GM04503 (cell line): Measurements from ENCODE around the gene UMPS.
A peak's percentile ranks its signal among the peaks of the same experiment; 100 is the strongest.
"Not testable (repeated sequence)": the region's sequence is repeated elsewhere in the genome, so short reads cannot be mapped to it uniquely, and the experiment has no call there.

Experiments used
- DNase-seq: peaks from one replicate; pipeline ENCODE4 v3.0.0-alpha.2; 2012; ENCODE audit warnings: low read depth

Gene UMPS

DNA sequence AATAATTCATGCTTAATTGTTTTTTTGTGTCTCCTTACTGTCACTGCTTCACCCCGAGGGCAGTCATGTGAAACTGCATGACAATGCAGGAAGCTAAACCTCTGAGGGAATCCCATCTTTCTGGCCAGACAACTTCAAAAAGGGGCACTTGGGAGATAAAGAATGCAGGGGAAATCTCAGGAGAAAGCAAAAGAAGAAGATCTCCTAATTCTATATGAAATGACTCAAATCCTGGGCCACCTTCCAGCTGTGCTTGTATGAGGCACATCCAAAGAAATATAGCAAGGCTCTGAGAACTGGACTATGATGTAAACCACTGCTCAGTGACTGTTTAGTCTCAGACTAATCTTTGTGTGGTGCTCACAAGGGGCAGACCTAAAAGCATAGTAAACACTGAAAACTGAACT, 22.6 kb upstream of the UMPS start:
- DNase-seq = peak; percentile 72

DNA sequence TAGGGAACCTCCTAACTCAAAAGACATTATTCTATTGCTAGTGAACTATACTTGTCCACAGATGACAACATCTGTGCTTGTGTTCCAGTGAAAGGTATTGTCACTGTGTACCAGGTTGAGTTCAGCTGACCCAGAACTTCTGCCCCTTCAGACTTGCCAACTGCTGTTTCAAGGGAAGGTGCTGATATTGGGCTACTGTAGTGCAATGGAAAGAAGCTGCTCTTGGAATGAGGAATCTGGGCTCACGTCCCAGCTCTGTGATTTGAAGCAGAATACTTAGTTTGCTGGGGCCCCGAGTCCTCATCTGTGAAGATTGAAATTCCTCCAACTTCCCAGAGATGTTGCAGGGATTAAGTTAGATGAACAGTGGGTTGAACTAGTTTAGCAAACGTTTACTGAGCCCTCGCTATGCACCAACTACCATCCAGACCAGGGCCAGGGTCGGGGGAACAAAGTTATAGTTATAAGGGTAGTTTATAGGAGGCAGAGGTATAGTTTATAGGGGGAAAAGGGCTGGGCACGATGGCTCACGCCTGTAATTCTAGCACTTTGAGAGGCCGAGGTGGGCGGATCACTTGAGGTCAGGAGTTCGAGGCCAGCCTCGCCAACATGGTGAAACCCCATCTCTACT, 15.9 kb upstream of the UMPS start:
- peak; percentile 13 for DNase-seq

DNA sequence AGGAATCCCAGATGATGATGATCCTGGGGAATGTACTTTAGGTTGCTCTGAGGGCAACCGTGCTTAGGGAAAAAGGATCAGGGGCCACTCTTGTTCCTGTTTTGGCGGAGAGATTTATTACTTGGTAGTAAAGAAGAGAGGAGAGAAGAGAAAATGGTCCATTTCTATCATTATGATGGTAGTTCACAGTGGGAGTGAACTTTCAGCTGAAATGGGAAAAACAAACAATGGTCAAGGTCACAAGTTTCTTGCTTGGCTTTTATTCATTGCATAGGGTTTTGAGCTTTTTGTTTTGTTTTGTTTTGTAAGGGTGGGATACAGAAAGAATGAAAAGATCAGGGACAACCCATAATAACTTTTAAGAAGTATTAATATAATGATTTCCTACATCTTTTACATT, 7.7 kb upstream of the UMPS start:
- no peak for DNase-seq

DNA sequence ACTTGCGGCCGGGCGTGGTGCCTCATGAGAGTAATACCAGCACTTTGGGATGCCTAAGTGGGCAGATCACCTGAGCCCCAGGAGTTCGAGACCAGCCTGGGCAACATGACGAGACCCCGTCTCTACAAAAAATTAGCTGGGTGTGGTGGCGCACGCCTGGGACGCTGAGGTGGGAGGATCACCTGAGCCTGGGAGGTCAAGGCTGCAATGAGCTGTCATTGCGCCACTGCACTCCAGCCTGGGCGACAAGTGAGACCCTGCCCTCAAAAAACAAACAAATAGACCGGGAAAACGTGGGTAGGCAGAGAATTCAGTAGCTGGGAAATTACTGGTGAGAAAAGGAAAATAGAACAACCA, 667 bp downstream of the UMPS start:
- DNase-seq = no peak

DNA sequence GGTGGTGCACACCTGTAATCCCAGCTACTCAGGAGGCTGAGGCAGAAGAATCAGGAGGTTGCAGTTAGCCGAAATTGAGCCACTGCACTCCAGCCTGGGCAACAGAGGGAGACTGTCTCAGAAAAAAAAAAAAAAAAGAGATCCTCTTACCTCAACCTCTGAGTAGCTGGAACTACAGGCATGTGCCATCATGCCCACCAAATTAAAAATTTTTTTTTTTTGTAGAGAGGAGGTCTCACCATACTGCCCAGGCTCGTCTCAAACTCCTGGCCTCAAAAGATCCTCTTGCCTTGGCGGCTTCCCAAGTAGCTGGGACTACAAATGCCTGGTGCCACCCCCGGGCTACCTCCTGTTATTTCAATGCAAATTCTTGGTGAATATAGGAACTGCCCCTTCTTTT, 1.5 kb downstream of the UMPS start:
- no peak for DNase-seq

DNA sequence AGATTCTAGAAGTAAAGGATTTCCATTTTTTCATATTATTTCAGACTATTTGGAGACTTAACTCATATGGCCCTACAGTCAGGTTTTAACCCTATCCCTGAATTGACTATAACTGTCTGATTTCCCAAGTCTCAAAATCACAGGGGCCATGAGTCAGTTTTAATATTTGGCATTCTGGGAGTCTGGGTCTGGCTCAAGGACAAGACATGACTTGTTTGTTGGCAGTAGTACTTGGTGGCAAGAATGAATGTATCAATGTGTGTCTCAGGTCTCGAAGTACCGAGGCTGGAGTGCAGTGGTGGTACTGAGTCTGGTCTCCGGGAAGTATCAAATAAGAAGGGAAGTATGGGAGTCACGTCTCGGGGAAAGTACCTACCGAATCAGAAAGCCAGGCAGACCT, 10.8 kb downstream of the UMPS start:
- DNase-seq = no peak

DNA sequence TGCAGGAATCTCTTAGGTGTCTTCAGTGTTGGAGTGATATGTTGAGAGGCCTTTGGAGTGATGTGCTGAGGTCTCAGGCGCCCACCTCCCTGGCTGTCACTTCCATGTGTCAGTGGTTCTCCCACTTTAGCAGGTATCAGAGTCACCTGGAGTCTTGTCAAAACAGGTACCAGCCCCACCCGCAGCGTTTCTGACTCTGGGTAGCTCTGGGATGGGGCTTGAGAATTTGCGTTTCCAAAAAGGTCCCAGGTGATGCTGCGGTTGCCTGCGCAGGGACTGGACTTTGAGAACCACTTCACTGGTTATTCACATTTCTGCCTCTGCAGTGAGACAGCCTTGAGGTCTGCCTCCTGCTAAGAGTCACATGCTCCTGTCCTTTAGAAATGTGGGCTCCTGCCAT, 15.5 kb downstream of the UMPS start:
- DNase-seq = no peak

DNA sequence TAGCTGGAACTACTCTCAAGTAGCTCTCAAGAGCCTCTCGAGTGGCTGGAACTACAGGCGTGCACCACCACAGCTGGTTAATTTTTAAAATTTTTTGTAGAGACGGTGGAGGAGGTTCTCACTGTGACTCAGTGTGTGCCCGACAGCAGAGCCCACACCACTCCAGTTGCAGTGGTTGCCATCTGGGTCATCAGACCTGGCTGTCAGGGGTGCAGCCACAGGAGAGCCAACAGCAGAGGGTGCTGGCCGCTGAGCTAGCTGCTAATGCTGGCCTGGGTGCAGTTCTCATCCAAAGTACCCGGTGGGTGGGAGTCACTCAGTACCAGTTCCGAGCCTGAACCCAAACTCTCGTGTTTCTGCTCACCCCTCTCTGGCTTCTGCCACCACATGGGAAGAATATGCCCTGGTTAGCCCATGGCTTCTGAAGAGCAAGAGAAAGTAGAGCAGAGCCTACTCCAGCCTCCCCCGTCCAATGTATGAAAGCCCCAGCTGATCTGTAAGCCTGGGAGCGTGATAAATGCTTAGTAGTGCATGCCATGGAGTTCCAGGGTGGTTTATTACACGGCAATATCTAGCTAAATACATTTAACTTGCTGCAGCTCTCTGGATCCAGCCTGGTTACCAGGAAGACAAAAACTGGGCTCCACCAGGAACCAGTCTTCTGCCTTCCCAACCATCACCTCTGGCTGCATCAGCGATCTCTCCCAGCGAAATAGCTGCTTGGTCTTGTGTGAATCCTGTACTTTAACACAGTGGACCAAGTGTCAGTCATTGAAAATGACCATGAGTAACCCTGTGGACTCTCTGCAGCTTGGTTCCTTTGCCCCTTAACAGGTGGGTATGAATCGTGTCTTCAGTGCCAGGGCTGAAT, 17.1 kb downstream of the UMPS start:
- no peak for DNase-seq

DNA sequence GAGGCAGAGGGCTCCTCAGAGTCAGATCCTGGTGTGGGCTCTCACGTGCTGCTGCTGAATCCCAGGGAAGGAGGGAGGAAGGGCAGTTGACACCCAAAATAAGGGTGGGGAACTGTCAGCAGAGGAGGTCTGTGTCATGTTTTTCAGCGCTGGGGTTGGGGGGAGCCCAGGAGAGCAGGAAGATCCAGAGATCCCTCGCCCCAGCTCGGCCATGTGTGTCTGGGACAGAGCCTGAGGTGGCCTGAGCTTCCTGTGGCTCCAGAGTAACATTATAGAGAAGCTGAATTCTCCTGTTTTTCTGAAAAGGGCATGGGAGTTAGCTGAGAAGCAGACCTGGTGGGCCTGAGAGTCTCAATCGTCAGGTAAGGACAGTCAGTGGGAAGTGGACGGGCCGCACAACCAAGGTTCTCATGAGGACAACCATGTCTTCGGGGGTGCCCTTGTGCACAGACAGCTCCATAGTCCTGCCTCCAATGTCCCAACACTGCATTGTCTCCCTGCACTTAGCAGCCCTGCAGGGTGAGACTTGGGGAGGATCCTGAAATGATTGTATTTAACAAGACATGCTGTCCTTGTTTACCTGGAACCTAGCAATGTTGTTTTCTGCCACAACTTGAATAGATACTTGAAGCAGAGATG, 18.4 kb downstream of the UMPS start:
- DNase-seq = no peak

DNA sequence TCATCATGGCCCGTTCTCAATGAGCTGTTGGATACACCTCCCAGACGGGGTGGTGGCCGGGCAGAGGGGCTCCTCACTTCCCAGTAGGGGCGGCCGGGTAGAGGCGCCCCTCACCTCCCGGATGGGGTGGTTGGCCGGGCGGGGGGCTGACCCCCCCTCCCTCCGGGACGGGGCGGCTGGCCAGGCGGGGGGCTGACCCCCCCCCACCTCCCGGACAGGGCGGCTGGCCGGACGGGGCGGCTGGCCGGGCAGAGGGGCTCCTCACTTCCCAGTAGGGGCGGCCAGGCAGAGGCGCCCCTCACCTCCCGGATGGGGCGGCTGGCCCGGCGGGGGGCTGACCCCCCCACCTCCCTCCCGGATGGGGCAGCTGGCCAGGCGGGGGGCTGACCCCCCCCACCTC, 19.6 kb downstream of the UMPS start:
- DNase-seq = not testable (repeated sequence)

DNA sequence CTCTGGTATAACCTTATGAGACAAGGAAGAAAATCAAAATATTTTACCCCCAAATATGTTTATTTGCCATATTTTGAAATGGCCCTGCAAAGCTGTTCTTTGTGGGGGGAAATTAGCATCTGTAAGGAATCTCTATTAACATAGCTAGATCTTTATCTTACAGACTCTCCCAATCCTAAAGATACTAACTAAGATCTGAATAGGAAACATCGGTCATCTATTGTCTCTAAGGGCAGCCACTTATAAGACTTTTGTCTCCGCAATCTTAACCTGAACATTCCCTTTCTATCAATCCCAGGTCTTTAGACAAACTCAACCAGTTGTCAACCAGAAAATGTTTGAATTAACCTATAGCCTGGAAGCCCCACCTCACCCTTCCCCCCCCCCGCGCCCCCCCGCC, 21.2 kb downstream of the UMPS start:
- no peak for DNase-seq

DNA sequence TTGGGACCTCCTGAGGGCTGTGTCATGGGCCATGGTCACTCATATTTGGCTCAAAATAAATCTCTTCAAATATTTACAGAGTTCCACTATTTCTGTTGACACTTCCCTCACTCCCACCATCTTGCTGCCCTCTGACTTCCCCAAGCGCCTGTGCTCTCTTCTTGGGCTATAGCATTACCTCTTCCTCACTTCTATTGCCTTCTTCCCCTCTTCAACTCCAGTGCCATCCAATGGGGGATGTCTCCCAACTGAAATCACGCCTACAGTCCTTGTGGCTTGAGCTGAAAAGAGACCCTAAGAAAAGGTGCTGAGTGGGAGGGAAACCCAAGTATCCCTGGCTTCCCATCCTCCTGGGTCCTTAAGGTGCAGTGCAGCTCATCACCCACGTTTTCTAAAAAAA, 21.8 kb downstream of the UMPS start:
- DNase-seq = no peak

DNA sequence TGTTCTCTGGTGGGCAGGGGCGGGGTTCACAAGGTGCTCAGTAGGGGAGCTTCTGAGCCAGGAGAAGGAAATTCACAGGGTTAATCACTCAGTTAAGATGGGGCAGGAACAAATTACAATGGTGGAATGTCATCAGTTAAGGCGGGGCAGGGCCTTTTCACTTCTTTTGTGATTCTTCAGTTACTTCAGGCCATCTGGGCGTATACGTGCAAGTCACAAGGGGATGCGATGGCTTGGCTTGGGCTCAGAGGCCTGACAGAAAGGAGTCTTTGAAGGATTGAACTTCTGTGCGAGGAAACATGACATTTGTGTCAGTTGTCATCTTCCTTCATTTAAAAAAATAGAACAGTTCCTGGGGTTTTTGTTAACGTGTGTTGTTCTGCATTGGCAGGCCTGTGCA, 27.7 kb downstream of the UMPS start:
- DNase-seq = not testable (repeated sequence)

DNA sequence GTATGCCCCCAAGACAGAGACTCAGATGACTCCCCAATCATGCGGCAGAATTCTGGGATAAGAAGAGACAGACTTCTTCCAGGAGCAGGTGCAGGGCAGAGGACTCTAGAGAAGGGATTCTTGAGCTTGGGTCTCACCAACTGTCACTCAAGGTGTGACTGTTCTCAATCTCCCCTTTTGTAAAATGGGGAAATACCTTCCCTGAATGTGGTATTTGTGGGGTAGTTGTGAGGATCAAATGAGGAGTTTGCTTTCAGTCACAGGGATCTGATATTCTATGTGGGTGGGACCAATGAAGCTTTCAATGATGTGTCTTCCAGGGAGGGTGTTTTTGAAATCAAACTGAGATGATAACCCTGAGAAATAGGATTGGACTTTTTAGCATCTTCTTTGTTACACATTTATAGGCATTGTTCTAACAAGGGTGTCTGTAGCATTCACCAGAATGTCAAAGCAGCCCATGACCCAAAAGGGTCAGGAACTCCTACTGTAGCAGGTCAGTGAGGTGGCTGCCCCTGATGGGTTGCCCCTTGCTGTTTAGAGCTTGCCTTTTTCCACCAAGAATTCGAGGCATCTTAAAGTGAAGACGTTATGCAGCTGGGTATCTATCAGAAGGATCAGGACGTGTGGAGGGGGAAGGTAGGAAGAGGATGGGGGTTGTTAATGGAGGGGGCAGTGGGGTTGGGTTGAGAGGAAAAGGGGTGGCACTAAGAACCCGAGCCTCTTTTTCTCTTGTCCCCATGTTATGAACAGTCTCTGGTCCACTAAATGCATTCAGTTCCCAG, 28.8 kb downstream of the UMPS start:
- no peak for DNase-seq

DNA sequence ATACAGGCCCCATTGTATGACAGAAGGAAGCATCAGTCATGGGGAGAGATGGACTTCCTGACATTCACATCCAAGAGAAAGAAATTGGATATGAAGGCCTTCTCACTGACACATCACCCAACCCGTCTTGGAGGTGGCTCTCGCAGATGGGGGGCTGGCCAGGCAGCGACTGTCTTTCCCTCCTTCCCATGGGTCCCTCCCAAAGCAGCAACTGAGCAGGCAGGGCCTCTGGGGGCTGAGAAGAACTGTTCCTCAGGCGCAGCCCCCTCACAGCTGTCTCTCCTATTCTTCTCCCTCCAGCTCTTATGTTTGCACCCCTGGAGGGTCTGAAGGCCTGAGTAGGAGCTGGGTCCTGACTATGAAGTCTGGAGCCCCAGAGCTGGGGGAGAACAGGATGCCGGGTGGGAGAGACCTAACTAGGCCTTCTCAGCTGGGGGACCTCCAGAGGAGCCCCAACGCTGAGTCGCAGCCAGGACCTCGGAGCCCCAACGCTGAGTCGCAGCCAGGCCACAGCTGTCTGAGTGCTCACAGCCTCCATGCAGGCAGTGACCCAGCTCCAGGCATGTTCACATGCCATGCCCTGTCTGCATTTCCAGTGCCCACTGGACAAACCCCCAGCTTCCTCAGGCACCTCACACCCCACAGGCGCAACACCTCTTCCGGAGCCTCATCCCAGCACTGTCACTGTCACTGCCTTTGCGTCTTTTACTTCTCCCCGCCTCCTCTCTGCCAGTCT, 29.6 kb downstream of the UMPS start:
- no peak for DNase-seq

DNA sequence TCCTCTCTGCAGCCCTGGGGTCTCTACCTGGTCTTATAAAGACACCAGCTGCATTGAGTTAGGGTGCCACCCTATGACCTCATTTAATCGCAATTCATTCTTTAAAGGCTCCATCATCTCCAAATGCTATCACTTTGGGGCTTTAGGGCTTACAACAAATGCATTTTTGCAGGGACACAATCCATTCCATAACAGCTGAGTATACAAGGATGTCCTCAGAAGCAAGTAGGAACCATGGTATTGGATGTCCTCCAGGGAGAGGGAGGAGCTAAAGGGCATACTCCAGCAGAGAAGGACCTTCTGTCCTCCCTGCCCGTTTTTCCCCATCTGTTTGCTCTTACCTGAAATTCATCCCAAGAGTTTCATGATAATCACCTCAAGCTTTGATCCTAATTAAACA, 30.3 kb downstream of the UMPS start:
- peak; percentile 52 for DNase-seq

DNA sequence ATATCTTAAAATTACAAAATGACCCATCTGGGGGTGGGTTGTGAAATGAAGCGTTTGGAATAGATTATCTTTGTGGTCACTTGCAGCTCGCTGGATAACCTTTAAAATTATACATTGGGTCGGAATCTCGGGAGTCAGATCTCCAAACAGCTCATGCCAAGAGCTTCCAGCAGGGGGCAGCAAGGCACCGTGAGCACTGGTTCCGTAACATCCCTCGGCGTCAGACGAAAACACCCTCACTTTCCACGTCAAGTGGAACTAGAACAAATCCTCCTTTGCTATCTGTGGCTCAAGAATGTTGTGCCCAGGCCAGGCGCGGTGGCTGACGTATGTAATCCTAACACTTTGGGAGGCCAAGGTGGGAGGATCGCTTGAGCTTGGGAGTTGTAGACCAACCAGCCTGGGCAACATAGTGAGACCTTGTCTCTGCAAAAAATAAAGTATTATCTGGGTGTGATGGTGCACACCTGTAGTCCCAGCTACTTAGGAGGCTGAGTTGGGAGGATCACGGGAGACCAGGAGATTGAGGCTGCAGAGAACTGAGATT, 31.1 kb downstream of the UMPS start:
- no peak for DNase-seq

DNA sequence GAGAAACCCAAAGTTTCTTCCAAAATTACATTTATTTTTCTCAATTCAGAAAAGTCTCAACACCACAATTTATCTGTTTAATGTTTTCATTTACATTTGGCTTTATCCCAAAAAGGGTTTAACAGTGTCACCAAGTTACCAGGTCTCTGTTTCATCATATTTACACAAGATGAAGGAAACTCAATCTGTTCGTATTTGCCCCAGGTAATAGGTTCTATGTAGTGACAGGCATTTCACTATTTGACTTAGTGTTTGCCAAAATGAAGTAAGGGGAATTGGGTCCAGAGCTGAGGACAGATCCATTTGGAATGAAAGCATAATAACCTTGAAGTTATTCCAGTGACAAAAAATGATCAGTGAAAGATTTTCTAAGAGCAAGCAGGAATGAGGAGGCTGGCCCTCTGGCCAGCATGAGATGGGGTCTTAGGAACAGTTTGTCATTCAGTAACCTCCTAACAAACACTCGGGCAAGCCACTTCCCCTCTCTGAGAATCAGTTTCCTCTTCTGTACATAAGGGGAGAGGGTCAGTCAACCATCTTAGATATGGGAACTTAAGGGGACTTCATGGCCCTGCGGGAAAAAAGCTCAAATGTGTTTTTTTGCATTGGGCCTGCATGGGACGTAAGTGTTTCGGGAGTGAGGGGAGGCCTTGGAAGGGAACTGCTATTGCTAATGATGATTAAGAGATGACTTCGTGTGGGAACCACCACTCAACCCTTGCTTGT, 31.8 kb downstream of the UMPS start:
- DNase-seq = no peak

DNA sequence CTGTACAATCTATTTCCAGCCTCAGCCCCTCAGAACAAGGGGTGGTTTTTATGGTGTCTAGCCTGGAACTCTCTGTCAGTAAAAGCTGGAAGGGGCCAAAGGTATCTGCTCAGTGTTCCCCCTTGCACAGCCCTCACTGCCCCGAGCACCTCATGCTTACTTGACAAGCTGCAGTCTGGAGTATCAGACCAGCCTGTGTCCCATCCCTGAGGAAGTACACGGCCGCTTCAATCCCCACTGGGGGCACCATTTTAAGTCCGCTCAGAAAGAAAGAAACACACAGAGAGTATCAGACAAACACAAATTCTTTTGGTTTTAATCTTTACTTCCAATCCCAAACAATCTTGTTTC, 32.4 kb downstream of the UMPS start:
- DNase-seq = no peak

DNA sequence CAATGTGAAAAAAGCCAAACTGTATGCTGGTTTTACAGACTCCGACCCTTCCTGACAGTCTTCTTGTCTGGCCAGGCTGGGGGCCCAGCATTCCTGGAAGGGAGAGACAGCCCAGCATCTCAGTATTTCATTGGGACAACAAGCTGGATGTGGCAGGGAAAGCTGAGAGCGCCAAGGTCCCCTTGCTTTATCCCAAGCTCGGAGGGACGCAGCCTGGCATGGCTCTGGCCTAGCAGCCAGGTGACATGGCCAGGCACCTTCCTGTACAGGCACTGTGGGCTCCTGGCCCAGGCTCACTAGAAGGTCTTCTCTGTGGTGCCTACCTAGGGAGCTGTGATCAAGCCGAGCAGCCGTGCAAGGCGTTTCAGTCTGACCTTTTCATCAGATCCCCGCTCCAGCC, 33.0 kb downstream of the UMPS start:
- no peak for DNase-seq
